ENCODE measurements around the gene ATP8A2.
"Not testable (repeated sequence)": the region's sequence is repeated elsewhere in the genome, so short reads cannot be mapped to it uniquely, and the experiment has no call there.

The ATP8A2 gene

DNA sequence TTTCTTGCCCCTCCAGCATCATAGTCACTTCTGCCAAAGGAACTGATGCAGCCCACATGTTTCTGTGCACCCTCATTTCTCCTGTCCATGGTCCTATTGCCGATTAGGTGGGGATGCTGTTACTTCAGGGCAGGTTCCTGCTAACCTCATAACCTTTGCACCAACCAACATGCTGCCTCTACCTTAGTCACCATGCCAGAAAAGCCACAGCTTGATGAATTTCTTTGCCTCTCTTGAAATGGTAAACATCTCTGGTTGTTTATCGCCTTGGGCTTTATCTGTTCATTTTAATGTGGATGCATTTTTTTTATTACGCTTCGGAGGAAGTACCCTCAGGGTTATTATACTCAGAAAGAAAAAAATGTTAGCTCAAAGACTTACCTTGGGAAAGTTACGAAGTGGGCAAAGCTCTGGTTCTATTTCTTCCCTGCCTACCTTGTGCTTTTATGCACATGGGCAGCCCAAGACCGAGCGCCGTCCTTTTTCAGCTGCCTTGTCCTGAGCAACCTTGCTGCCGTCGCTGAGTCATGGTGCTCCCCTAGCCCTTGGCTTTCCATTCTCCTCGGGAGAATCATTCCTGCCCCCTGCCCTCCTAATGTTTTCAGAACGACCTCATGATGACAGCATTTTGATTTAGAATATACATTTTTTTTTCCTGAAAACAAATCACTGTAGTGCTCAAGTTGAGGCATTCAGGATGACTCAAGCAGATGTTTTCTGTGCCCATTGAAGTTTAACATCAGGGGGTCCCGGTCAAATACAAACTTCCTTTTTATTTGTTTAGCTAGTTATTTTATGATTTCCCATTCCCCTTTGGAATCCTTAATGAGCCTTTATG, 400.1 kb downstream of the ATP8A2 start:
- DNase-seq: no peak

DNA sequence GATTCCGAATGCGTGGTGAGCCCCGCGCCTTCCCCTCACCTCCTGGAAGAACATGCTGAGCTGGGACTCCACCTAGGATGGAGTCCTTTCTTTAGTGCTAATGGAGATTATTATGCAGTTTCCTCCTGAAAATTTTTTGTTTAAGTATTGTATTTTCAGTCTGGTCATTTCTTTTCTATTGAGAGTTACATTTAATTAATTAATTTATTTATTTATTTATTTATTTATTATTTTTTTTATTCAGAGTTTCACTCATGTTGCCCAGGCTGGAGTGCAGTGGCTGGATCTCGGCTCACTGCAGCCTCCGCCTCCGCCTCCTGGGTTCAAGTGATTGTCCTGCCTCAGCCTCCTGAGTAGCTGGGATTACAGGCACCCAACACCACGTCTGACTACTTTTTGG, 400.8 kb downstream of the ATP8A2 start:
- DNase-seq: not testable (repeated sequence)

DNA sequence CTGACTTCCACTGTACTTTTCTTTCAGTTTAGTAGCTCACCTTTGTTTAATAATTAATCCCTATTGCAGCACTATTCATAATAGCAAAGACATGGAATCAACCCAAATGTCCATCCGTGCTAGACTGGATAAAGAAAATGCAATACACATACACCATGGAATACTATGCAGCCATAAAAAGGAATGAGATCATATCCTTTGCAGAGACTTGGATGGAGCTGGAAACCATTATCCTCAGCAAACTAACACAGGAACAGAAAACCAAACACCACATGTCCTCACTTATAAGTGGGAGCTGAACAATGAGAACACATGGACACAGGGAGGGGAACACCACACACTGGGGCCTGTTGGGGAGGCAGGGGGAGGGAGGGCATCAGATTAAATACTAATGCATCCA, 402.3 kb downstream of the ATP8A2 start:
- not testable (repeated sequence) for DNase-seq

DNA sequence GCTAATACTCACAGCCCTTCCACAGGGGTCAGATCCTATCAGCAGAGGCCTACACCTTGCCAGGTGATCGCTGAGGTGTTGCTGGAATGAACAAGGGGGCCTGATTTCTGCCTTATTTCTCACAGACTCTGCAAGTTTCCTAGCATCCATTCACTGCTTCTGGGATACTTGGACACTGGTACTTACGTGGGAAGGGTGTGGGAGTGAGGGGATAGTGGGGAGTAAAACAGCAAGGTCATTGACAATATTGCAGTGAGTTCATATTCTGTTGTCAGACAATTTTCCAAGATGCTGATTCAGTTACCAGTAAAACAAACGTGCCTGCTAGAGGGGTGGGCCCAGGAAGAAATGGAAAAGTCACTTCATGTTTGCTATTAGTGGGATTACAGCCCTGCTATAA, 403.5 kb downstream of the ATP8A2 start:
- no peak for DNase-seq

DNA sequence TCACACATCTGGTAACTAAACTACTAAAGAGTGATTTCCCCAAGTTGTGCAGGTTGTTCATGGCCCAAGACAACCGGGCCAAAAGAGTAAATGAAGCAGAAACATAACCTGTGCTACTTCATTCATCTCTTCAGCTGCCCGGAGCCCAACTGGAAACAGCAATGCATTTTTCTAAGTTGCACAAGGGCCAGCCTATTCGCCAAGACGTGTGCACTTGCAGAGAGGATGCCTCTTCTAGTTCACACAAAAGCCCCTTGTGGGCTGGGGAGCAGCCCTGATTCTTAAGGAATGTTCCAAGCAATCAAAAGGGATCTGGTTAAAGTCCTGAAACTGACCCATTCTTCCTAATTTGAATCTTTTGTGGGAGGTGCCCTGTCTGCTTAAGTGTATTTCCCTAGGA, 404.2 kb downstream of the ATP8A2 start:
- DNase-seq: no peak

DNA sequence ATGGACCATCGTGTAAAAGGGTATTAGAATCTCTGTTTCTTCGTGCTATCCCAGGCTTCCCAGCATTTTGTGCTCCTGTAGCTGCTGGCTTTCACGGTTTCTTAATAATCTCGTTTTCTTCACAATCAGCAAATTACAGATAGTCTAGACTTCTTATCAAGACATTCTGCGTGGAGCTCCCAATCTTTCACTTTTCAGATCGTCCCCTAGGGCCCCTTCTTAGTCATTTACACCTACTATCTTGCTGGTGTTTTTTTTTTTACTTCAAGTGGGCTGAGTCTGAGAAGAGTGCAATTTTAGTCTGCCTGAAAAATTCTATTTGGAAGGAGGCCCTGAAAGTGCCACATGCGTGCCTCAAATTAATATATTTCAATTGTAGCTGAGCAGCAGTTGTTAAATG, 404.9 kb downstream of the ATP8A2 start:
- DNase-seq: no peak

DNA sequence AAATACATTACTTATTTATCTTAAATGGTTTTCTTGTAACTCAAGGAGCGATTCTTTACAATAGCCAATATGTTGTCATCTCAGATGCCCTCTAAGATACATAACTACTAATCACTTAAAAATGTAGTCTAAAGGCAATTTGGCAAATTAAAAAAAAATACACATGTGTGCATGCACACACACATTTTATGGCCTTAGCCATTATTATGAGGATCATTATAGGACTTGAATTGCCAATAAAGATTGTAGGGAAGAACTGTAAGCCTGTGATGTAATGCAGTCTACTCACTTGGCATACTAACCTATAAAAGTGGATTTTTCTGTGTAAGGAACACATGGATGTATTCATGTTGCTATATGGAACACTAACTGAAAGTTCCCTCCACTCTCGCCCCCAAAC, 405.7 kb downstream of the ATP8A2 start:
- no peak for DNase-seq

DNA sequence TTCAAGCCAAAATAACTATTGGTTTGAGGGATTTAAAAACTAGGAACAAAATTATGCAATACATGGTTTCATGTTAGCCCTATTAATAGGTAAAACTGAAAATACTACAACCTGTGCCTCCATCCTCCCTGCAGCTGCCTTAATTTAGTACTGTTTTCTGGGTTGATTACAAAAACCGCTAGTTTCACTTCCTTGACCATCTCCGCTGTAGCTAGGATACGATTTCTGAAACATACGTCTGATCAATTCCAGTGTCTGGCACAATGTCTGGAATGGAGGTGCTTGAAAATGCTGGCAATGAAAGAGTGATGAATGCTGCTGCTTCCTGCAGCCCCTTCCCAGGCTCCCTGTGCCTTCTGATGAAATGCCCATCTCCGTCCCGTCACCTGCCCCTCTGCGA, 406.6 kb downstream of the ATP8A2 start:
- DNase-seq: no peak

DNA sequence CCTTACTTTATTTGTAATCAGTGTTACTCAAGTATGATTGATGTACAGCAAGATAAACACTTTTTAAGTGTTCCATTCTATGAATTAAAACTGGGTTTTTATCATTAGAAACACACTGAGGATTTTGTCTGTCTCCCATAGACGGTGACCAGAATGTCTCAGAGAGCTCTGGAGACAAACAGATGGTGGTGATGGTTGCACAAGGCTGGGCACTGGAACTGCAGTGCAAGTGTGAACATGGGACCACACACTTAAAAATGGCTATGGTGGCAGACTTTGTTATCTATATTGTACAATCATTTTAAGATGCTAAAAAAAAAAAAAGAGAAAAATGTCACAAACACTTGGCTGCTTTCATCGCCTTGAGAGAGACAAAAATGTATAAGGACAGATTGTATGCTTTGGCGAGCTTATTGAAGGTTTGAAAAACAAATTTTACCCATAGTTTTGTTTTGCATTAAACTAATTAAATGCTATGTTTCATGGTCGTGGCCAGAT, 407.1 kb downstream of the ATP8A2 start:
- no peak for DNase-seq

DNA sequence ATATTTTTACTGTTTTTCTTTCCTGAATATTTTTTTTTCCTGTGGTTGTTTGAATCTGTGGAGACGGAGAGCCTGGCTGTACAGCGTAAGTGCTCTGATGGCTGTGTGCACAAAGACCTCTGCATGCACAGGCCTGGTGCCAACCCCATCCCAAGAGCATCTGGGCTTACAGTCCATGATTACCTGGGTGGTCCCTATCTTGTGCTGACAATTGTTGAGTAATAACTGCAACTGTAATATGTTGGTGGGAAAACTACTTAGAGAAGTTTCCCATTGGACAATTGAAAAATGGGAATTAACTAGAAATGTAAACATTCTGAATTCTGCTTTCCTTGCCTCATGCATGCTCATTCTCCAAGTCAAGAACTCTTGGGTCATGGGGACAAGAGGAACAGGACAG, 411.3 kb downstream of the ATP8A2 start:
- DNase-seq: no peak

DNA sequence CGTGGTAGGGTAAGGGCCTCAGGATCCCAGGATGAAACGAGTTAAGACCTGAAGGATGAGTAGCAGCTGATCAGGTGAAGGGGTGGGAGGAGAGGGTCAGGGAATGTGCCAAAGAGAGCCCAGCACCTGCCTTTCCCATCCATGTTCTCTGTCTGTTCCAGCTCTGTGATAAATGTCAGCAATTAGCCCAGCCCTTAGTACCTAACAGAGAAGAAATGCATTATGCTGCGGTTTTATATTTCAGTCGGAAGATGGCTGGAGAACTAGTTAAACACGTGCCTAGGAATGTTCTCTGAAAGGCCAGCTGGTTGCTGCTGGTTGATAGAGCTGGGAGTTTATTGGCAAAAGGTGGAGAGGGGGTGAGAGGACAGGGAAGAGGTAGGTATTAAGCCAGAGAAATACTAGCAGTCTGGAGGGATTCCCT, 411.8 kb downstream of the ATP8A2 start:
- no peak for DNase-seq

DNA sequence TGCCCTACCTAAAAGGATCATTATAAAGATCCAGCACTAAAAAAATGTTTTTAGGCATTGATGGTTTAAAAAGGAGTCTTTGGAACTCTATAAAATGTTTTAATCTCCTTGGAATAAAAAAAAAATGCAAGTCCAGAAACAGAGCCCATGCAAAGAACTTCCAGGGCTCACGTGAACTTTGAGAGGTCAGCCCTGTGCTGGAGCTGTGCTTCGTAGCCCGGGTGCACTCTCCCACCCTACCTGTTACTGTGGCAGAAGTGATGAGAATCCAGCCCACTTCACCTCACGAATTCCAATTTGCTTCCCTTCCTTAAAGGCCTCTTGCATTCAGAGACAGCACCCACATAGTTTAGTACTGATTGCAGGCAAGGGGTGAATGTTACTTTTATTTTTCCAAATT, 412.3 kb downstream of the ATP8A2 start:
- no peak for DNase-seq

DNA sequence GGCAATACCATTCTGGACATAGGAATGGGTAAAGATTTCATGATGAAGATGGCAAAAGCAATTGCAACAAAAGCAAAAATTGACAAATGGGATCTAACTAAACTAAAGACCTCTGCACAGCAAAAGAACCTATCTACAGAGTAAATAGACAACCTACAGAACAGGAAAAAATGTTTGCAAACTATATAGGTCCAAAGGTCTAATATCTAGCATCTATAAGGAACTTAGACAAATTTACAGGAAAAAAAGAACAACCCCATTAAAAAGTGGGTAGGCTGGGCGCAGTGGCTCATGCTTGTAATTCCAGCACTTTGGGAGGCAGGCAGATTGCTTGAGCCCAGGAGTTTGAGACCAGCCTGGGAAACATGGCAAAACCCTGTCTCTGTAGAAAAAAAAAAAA, 418.4 kb downstream of the ATP8A2 start:
- not testable (repeated sequence) for DNase-seq

DNA sequence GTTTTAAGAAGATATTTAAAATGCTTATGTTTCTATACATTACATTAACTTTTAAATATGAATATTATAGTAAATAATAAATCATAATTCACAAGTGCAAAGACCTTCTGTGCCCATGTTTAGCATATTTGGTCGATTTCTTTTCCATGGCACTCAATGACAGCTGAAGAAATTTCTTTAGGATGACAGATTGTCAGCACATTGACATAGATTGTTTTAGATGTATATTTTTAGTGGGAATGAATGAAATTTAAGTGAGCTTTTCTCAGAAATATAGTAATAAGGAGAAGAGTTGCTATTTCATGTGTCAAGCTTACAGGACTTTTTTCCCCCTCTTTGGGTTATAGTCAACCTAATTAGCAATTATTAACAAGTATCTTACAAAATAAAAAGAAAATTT, 423.5 kb downstream of the ATP8A2 start:
- no peak for DNase-seq

DNA sequence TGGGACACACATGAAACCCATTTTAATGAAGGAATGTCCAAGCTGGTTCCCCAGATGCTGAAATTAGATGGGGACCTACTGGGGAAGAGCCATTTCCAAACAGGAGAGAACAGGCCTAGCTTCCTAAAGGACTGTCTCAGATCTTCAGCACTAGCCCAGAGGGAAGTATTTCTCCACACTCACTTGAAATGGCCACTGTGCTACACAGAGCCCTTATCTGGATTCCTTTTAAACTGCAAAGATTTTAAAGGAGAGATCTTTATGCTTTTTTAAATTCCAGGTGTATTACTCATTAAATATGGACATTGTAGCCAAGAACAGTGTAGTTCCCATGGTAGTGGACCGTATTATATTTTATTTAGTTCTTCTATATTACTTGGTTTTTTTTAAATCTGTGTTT, 424.7 kb downstream of the ATP8A2 start:
- DNase-seq: no peak

DNA sequence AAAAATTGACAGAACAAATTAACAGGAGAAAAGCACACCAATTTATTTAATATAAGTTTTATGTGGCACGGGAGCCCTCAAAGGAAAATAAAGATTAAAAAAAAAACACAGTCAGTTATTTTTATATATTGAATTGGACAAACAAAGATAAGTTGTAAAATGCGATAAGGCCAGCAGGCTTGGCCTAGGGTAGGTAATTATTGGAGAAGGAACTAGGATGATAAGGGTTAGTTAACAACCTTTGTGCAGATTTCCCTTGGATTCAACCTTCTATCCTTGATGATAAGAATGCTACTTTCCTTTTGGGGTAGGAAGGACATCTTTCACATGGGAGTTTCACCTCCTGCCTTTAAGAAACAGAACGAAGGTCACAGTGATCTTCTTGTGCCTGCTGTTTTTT, 427.2 kb downstream of the ATP8A2 start:
- no peak for DNase-seq

DNA sequence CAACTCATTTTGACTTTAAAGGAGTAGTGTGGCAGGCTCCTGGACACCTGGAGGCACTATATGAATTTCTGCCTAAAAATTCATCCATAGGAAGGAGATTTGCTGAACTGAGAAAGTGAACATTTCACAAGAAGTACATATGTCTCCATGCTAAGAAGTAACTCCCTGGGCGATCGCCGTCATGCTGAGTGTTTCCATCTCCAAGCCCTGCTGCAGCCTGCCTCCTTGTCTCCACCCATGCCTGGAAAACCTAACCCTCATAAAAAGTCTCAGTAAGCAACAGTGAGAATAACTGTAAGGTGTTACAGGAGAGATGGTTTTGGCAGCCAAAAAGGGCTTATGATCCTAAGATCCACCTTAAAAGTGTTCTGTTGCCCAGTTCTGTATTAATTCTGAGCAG, 428.7 kb downstream of the ATP8A2 start:
- no peak for DNase-seq

DNA sequence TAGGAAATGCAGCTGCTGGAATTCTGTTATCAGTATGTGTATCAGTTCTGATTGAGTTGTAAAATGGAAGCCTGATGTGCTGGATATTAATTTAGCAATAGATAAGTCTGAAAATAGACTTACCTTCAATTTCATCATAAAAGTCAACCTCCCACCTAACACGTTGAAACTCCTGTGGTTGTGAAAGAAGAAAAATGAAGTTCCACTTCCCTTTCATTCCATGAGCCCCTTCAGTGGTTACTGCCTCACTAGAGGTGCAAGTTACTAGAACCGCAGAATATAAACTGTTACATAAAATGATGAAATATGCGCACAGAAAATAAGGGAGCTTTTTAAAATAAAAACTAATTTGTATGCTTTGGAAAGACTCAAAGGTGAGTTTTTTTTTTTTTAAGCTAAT, 430.8 kb downstream of the ATP8A2 start:
- no peak for DNase-seq

DNA sequence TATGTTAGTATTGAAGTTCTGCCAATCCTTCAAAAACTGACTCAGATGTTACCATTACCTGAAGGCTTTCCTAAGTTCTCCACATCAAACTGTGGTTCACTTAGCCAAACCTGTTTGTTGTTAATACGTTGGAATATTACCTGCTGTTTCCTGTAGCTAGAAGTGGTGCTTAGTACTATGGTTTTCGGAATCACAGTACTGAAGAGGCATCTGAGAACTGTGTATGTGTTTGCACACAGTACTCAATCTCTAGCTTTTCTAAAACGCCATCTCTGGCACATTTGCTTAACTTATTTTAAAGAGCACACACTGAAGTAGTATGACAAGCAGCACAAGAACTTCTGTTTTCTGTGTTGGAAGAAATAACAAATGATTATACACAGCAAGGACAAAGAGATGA, 431.9 kb downstream of the ATP8A2 start:
- DNase-seq: no peak

DNA sequence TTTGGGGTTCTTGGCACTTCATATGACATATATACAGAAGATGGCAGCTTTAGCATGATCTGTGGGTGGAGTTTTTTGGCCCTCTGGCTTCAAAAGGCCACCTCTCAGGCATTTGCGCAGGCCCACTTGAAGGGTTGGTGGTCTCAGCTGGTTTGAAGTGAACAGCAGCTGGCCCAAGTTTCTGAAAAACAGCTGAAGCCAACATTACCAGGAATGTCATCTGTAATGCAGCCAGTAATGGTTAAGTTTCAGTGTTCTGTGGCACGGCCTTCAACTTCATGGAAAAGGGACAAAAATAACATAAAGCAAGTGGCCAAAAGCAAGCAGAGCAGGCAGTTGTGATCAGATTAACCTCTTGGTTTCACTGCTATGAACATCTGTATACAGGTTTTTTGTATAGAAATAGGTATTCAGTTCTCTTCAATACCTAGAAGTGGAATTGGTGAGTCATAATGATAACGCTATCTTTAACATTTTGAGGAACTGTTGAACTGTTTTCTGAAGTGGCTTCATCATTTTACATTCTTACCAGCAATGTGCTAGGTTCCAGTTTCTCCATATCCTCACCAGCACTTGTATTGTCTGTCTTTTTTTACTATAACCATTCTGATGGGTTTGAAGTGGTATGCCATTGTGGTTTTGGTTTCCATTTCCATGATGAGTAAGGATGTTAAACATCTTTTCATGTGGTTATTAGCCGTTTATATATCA, 434.6 kb downstream of the ATP8A2 start:
- no peak for DNase-seq

DNA sequence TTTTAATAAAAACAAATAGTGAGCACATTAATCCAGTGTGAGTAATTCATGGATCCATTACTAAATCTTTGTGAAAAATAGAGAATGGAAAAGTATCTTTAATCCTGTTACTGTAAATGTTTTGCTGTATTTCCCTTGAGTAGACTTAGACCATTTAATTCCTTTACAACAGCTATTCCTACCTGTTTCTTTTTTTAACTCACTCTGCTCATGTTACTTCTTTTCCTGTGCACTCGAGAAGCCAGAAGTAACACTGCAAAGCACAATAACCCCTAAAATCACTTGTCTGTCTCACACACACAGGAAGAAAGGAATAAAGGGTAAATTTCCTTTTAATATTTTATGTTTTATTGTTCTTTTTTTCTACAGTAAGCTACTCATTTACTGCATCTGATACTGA, 435.8 kb downstream of the ATP8A2 start:
- DNase-seq: no peak

DNA sequence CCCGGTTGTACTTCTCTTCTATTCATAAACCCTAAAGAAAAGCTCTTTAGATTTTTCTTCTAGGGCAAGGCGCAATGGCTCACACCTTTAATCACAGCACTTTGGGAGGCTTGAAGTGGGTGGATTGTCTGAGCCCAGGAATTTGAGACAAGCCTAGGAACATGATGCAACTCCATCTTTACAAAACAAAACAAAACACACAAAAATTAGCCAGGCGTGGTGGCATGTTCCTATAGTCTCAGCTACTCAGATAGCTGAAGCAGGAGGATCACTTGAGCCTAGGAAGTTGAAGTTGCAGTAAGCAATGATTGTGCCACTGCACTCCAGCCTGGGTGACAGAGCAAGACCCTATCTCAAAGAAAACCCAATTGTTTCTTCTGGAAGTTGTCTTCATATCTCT, 439.7 kb downstream of the ATP8A2 start:
- no peak for DNase-seq

DNA sequence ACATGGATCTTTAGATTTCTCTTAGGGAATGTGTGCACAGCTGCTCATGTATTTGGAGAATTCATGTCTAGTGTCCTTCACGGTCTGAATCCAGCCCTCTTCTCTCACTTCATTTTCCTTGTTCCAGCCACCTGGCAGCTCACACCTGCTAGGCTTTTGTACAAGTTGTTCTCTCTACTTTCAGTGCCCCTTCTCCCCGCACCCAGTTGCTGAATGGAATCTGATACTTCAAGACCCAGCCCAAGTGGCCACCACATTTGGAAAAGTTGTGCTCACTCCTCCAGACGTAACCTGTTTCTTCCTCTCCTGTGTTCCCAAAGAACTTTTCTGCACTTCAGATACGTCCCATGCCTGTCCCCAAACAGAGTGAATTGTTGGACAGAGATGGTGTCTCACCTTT, 444.5 kb downstream of the ATP8A2 start:
- no peak for DNase-seq

DNA sequence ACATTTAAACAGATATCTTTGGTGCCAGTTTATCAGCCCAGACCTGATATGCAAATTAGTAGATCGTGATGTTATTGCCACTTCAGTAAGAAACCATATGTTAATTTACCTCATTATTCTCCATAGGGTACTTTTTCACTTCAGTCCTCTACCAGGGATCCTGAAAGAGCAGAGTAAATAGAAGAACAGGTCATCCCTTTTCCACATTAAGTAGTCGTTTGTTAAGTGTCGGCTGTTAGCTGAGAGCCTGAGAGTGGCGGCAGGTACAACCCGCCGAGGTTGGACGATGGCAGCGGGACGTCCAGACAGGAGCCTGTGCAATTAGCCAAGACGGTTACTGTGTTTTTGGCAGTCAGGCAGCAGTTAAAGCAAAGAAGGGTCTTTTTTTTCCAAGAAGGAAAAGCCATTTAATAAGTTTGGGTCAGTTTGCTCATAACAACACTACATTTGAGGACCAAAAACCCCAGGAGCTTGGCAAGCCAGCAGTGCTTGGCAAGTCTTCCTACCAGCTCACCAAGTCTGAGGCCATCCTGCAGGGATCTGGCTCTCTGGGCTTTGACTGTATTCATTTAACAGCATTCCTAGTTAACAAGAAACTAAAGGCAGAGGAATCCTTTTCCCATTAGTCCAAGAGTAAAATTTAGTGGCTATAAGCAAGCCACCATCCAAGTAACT, 448.2 kb downstream of the ATP8A2 start:
- no peak for DNase-seq
